NB4 (cell line): ENCODE data around the gene ISCA1.

Source experiments
- DNase-seq: peaks from one replicate; pipeline ENCODE4 v3.0.0; 2010; ENCODE audit warnings: low read depth
- H3K4me3 ChIP-seq: one replicate; pipeline ENCODE4 v1.5.1; 2011; ENCODE audit warnings: mild to moderate bottlenecking, low read depth, low read length, moderate library complexity
- CTCF ChIP-seq: IDR thresholded peaks from one replicate; pipeline ENCODE4 v1.5.1; 2012; ENCODE audit warnings: low read depth, low read length
- MAX ChIP-seq: IDR thresholded peaks from 2 replicates; pipeline ENCODE4 v1.6.1; 2011; ENCODE audit warnings: low read depth, low read length
- MYC ChIP-seq: IDR thresholded peaks from 2 replicates; pipeline ENCODE4 v1.6.1; 2011; ENCODE audit warnings: low read depth, low read length
- POLR2A ChIP-seq: IDR thresholded peaks from 2 replicates; pipeline ENCODE4 v1.6.1; 2011; ENCODE audit warnings: mild to moderate bottlenecking; ENCODE audit not compliant: insufficient read length; ENCODE audit errors: extremely low read depth

Gene ISCA1

DNA sequence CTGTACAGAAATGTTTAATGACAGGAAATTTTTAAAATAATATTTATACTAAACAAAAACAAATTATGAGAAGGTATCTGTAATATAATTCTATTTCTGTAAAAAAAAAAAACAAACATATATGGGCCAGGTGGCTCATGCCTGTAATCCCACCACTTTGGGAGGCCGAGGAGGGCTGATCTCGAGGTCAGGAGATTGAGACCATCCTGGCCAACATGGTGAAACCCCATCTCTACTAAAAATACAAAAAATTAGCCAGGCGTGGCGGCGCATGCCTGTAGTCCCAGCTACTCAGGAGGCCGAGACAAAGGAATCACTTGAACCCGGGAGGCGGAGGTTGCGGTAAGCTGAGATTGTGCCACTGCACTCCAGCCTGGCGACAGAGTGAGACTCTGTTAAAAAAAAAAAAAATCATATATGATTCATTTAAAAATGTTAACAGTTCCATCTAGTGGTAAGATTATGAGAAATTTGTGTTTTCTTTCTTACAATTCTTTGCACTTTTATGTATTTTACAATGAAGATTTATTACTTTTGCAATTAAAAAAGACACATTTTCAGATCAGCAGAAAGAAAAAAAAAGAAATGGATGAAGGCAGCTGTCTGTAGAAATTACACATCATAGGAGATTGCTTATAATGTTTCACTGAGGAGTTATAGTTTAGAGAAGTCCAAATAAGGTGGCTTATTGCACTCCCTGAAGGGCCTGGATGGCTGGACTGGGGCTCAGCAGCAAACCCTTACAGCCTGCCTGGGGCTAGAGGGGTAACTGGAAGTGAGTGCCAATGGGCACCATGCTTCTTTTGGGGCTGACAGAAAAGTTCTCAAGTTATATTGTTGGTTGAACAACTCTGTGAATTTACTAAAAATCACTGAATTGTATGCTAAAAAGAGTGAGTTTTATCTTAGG lies 43.2 kb downstream of the ISCA1 start:
- no peak for DNase-seq
- TF ChIP-seq MYC (no peak), POLR2A (no peak), CTCF (no peak)

GRCh38 chr9:86230858-86231257 lies 51.5 kb downstream of the ISCA1 start:
- TF ChIP-seq MYC (no peak), CTCF (no peak), POLR2A (no peak), MAX (no peak)
- no peak overlapping the region for H3K4me3 ChIP-seq
- no peak for DNase-seq

More for the DNA sequence above, 43.2 kb downstream of the ISCA1 start:
- H3K4me3 ChIP-seq = no peak overlapping the region

GRCh38 chr9:86222667-86223066 lies 59.7 kb downstream of the ISCA1 start:
- TF ChIP-seq MYC (no peak), POLR2A (no peak), CTCF (no peak), MAX (no peak)
- DNase-seq = no peak
- no peak overlapping the region for H3K4me3 ChIP-seq

DNA sequence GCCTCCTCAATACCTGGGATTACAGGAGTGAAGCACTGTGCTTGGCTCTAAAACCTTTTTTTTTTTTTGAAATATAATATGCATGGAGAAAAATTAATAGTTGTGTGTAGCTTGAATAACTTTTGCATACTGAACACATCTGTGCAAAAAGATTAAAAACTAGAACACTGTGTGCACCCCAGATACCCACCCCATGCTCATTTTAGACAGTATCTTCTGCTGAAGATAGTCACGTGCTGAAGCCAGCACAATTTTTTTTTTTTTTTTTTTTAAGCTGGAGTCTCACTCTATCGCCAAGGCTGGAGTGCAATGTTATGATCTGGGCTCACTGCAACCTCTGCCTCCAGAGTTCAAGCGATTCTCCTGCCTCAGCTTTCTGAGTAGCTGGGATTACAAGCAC lies 62.7 kb downstream of the ISCA1 start:
- H3K4me3 ChIP-seq = no peak overlapping the region
- TF ChIP-seq POLR2A (no peak), MAX (no peak), CTCF (no peak)
- DNase-seq = no peak

DNA sequence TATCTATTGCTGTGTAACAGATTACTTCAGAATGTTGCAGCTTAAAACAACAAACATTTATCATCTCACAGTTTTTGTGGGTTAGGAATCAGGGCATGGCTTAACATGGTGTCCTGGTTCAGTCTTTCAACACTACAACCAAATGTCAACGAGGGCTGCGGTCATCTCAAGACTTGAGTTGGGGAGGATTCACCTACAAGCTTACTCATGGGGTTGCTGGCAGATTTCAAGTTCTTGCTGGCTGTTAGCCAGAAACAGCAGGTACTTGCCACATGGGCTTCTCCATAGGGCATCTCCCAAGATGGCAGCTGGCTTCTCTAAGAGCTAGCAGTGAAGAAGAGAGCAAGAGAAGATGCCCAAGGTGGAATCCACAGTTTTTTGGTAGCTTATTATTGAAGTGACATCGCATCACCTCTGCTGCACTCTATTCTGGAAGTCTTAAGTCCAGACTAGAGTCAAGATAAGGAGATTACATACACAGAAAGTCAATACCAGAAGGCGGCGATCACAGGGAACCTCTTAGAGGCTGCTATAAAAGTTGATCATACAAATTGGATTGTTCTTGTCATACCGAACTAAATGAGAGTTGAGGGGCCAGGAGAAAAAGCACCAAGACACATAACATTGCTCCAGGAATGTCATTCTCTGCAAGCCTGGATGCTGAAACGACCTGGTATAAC lies 65.1 kb downstream of the ISCA1 start:
- TF ChIP-seq MAX (no peak), MYC (no peak), POLR2A (no peak), CTCF (no peak)
- DNase-seq = no peak
- no peak overlapping the region for H3K4me3 ChIP-seq
